Kidney glomerular epithelial cell (primary cell): ENCODE measurements around the gene XPR1.
"Not testable (repeated sequence)": the region's sequence is repeated elsewhere in the genome, so short reads cannot be mapped to it uniquely, and the experiment has no call there.

Source experiments
- DNase-seq: peaks from one replicate; lab custom pipeline; 2025; lab: John Stamatoyannopoulos, UW

XPR1 gene

GRCh38 chr1:180785291-180785690, 153.5 kb downstream of the XPR1 start:
- no peak for DNase-seq

- DNase-seq = no peak
Measured at GRCh38 chr1:180785887-180786286, 154.1 kb downstream of the XPR1 start.

- no peak for DNase-seq
Measured at GRCh38 chr1:180786624-180787023, 154.8 kb downstream of the XPR1 start.

- DNase-seq = no peak
Measured at GRCh38 chr1:180787628-180788307, 155.9 kb downstream of the XPR1 start.

- DNase-seq = no peak
Measured at GRCh38 chr1:180789460-180789859, 157.6 kb downstream of the XPR1 start.

- DNase-seq = not testable (repeated sequence)
Measured at GRCh38 chr1:180791152-180791551, 159.3 kb downstream of the XPR1 start.

- no peak for DNase-seq
Measured at GRCh38 chr1:180791806-180792205, 160.0 kb downstream of the XPR1 start.

- DNase-seq = no peak
Measured at GRCh38 chr1:180793451-180793850, 161.6 kb downstream of the XPR1 start.

GRCh38 chr1:180796897-180797640, 165.2 kb downstream of the XPR1 start:
- no peak for DNase-seq

- DNase-seq = no peak
Measured at GRCh38 chr1:180800945-180801344, 169.1 kb downstream of the XPR1 start.

- DNase-seq = no peak
Measured at GRCh38 chr1:180802813-180803212, 171.0 kb downstream of the XPR1 start.

GRCh38 chr1:180805316-180805715, 173.5 kb downstream of the XPR1 start:
- DNase-seq = no peak

GRCh38 chr1:180811298-180811697, 179.5 kb downstream of the XPR1 start:
- no peak for DNase-seq

GRCh38 chr1:180811886-180812285, 180.1 kb downstream of the XPR1 start:
- DNase-seq = no peak

- DNase-seq = no peak
Measured at GRCh38 chr1:180814258-180814657, 182.4 kb downstream of the XPR1 start.

- DNase-seq = no peak
Measured at GRCh38 chr1:180815188-180815587, 183.4 kb downstream of the XPR1 start.

- DNase-seq = no peak
Measured at GRCh38 chr1:180816132-180816531, 184.3 kb downstream of the XPR1 start.

GRCh38 chr1:180821970-180822369, 190.1 kb downstream of the XPR1 start:
- DNase-seq = no peak

- DNase-seq = not testable (repeated sequence)
Measured at GRCh38 chr1:180831507-180831906, 199.7 kb downstream of the XPR1 start.

- not testable (repeated sequence) for DNase-seq
Measured at GRCh38 chr1:180833180-180833579, 201.4 kb downstream of the XPR1 start.

- no peak for DNase-seq
Measured at GRCh38 chr1:180836449-180836848, 204.6 kb downstream of the XPR1 start.

- no peak for DNase-seq
Measured at GRCh38 chr1:180837020-180837419, 205.2 kb downstream of the XPR1 start.

- DNase-seq = no peak
Measured at GRCh38 chr1:180838535-180838934, 206.7 kb downstream of the XPR1 start.

GRCh38 chr1:180839547-180839946, 207.7 kb downstream of the XPR1 start:
- no peak for DNase-seq
